Stomach (tissue), 4 donors: ENCODE measurements around the gene TMEM154.
"Not testable (repeated sequence)": the region's sequence is repeated elsewhere in the genome, so short reads cannot be mapped to it uniquely, and the experiment has no call there.

ENCODE experiments used
- CTCF ChIP-seq, 7 experiments: fragments of 450-650 bp in 4 of 7; fragments of 200-600 bp in 3 of 7; sonication (generic) in 3 of 7; IDR thresholded peaks; one replicate each; pipeline ENCODE4 v1.5.1; 2016 to 2019; ENCODE audit warnings: antibody characterized with exemption in 7 of 7, control low read depth in 2 of 7, mild to moderate bottlenecking in 1 of 7
- EP300 ChIP-seq: sonication (generic); formaldehyde crosslinking; IDR thresholded peaks from one replicate; pipeline ENCODE4 v1.6.1; 2017; ENCODE audit warnings: antibody characterized with exemption
- POLR2A ChIP-seq, 4 donors: fragments of 450-650 bp; IDR thresholded peaks; one replicate each; pipeline ENCODE4 v1.6.1; 2016; ENCODE audit warnings: antibody characterized with exemption in 4 of 4, control low read depth in 2 of 4, mild to moderate bottlenecking in 1 of 4, moderate library complexity in 1 of 4
- POLR2AphosphoS5 ChIP-seq, 3 donors: sonication (generic); formaldehyde crosslinking; IDR thresholded peaks; one replicate each; pipeline ENCODE4 v1.6.1; 2016; ENCODE audit warnings: antibody characterized with exemption in 3 of 3

GRCh38 chr4:152664067-152664378, 15.8 kb downstream of the TMEM154 start:
- TF ChIP-seq CTCF (IDR thresholded peaks at IDR 0.05); EP300; POLR2AphosphoS5 (IDR thresholded peaks at IDR 0.05); POLR2A (IDR thresholded peaks at IDR 0.05): not testable (repeated sequence)
